Loucy (cell line): ENCODE results near the gene CP.

Source experiments
- H2AFZ ChIP-seq: fragments of 200-600 bp; sonication (generic); 2 replicates; pipeline ENCODE4 v1.6.0; 2016; ENCODE audit warnings: antibody characterized with exemption, mild to moderate bottlenecking, low read length, moderate library complexity
- H3F3A ChIP-seq: fragments of 200-600 bp; 2 replicates; pipeline ENCODE4 v1.6.0; 2016; ENCODE audit warnings: antibody characterized with exemption, low read depth, mild to moderate bottlenecking
- H3K27me3 ChIP-seq: fragments of 200-600 bp; sonication (generic); 2 replicates; pipeline ENCODE4 v1.6.1; 2014; ENCODE audit warnings: low read length, mild to moderate bottlenecking; ENCODE audit not compliant: insufficient read depth, poor library complexity, severe bottlenecking
- H3K36me3 ChIP-seq: fragments of 200-600 bp; sonication (generic); 2 replicates; pipeline ENCODE4 v1.6.1; 2016; ENCODE audit warnings: low read length; ENCODE audit not compliant: insufficient read depth
- H3K4me1 ChIP-seq: fragments of 200-600 bp; sonication (generic); 2 replicates; pipeline ENCODE4 v1.5.1; 2014; ENCODE audit warnings: low read length, mild to moderate bottlenecking; ENCODE audit not compliant: insufficient read depth, poor library complexity, severe bottlenecking
- H3K4me2 ChIP-seq: fragments of 200-600 bp; sonication (generic); 2 replicates; pipeline ENCODE4 v1.6.0; 2014; ENCODE audit warnings: antibody characterized with exemption, low read length, low read depth, mild to moderate bottlenecking; ENCODE audit not compliant: poor library complexity, severe bottlenecking
- H3K4me3 ChIP-seq: fragments of 200-600 bp; sonication (generic); 2 replicates; pipeline ENCODE4 v1.5.1; 2014; ENCODE audit warnings: low read length, mild to moderate bottlenecking, mixed read lengths; ENCODE audit not compliant: poor library complexity, severe bottlenecking
- H3K79me2 ChIP-seq: fragments of 200-600 bp; sonication (generic); 2 replicates; pipeline ENCODE4 v1.6.1; 2014; ENCODE audit warnings: low read length; ENCODE audit not compliant: insufficient read depth
- H3K9ac ChIP-seq: fragments of 200-600 bp; sonication (generic); 2 replicates; pipeline ENCODE4 v1.6.0; 2014; ENCODE audit warnings: mild to moderate bottlenecking, low read depth, low read length, moderate library complexity; ENCODE audit not compliant: poor library complexity, severe bottlenecking
- H3K9me2 ChIP-seq: fragments of 200-600 bp; sonication (generic); replicated peaks from 2 replicates; pipeline ENCODE4 v1.6.1; 2016; ENCODE audit warnings: low read depth, low read length, mixed read lengths
- H3K9me3 ChIP-seq: fragments of 200-600 bp; sonication (generic); 2 replicates; pipeline ENCODE4 v1.6.1; 2014; ENCODE audit warnings: mild to moderate bottlenecking, antibody characterized with exemption, low read length, low read depth; ENCODE audit not compliant: insufficient read depth
- H4K20me1 ChIP-seq: fragments of 200-600 bp; sonication (generic); 2 replicates; pipeline ENCODE4 v1.6.0; 2014; ENCODE audit warnings: antibody characterized with exemption, low read length, mild to moderate bottlenecking; ENCODE audit not compliant: insufficient read depth, poor library complexity, severe bottlenecking
- EZH2phosphoT487 ChIP-seq: fragments of 200-600 bp; IDR thresholded peaks from 2 replicates; pipeline ENCODE4 v1.6.1; 2018; ENCODE audit warnings: antibody characterized with exemption, mild to moderate bottlenecking, moderate library complexity, borderline replicate concordance
- TF ChIP-seq, protein P1 (sequence below): fragments of 200-600 bp; sonication (generic); conservative IDR thresholded peaks from 2 replicates; pipeline ENCODE4 v1.5.1; 2014; ENCODE audit warnings: mild to moderate bottlenecking, antibody characterized with exemption, low read length

Gene CP

DNA sequence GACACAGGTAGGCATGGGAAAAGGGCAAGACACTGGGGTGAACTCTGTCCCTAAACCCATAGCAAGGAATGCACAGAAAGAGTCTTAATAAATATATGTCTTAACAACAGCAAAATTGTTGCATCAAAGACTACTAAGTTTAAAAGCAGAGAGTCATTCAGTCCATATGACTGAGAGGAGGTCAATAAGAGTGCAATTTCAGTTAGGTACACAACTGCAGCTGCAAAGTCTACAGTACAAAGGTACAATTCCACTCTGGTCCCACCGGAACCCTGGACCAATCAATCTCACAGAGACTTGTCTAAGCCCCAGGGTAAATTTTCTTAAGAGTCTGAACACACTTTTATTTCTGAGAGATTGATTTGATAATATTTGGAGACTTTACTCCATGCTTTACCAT, 6.9 kb downstream of the CP start:
- TF ChIP-seq, protein P1, sequence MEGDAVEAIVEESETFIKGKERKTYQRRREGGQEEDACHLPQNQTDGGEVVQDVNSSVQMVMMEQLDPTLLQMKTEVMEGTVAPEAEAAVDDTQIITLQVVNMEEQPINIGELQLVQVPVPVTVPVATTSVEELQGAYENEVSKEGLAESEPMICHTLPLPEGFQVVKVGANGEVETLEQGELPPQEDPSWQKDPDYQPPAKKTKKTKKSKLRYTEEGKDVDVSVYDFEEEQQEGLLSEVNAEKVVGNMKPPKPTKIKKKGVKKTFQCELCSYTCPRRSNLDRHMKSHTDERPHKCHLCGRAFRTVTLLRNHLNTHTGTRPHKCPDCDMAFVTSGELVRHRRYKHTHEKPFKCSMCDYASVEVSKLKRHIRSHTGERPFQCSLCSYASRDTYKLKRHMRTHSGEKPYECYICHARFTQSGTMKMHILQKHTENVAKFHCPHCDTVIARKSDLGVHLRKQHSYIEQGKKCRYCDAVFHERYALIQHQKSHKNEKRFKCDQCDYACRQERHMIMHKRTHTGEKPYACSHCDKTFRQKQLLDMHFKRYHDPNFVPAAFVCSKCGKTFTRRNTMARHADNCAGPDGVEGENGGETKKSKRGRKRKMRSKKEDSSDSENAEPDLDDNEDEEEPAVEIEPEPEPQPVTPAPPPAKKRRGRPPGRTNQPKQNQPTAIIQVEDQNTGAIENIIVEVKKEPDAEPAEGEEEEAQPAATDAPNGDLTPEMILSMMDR, result no peak
- no peak for TF ChIP-seq EZH2phosphoT487
- peak overlapping the region; percentile 4; the same call in 1 of the 2 replicates for H2AFZ ChIP-seq

DNA sequence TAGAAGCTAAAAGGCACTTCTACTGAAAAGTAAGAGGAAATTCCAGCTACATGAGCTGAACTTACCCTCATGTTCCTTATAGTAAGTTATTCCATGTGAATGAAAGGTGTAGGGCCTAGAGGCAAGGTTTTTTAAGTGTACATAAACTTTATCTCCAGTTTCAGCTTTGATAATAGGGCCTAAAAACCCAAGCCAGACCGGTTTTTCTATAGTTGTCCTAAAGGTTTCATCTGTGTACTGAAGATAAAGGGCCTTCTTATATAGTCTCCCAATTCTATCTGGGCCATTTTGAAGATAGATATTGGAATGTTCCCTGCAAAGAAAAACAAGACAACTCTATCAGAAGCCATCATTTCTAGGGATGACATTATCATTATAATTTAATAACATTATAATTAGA, 9.2 kb downstream of the CP start:
- Histone ChIP-seq H3K36me3 (no peaks in the 10 kb centered on the region), H3K4me3 (no peak overlapping the region), H3K9me3 (no peaks in the 10 kb centered on the region), H3K79me2 (no peaks in the 10 kb centered on the region), H2AFZ (no peak overlapping the region), H3K9me2 (no peaks in the 10 kb centered on the region), H3K4me1 (peaks cover 21% of the 10 kb centered on the region), H3K9ac (no peak overlapping the region), H3K27me3 (no peaks in the 10 kb centered on the region), H4K20me1 (no peaks in the 10 kb centered on the region), H3K4me2 (no peak overlapping the region), H3F3A (no peaks in the 10 kb centered on the region)
- TF ChIP-seq EZH2phosphoT487, result no peak
- TF ChIP-seq, protein P1, result no peak

More for the DNA sequence above, 6.9 kb downstream of the CP start:
- H3K4me1 ChIP-seq, result peaks cover 21% of the 10 kb centered on the region
- no peaks in the 10 kb centered on the region for H3K36me3 ChIP-seq
- H3K9me2 ChIP-seq, result no peaks in the 10 kb centered on the region
- H3K4me3 ChIP-seq, result no peak overlapping the region
- no peaks in the 10 kb centered on the region for H3K9me3 ChIP-seq
- no peaks in the 10 kb centered on the region for H3K27me3 ChIP-seq
- H3K4me2 ChIP-seq, result no peak overlapping the region
- no peaks in the 10 kb centered on the region for H3K79me2 ChIP-seq
- no peak overlapping the region for H3K9ac ChIP-seq
- no peaks in the 10 kb centered on the region for H4K20me1 ChIP-seq
- no peaks in the 10 kb centered on the region; the same call in 1 of the 2 replicates for H3F3A ChIP-seq

DNA sequence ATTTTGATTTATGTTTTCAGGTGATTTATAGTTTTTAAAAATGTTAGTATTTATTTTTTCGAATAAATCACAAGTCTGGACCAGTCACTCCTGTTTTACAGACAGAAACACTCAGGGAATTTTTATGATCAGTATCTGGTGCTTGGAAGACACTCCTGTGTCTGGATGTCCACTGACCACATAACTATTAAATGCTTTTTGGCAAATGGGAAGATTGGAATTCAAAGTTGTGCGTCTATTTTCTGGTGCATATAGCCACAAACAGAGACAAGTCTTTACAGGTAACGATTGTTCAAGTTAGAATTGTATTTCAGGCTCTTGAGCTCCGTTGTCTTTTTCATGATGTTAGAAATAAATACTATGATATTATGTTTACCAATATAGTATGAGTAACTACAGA, 12.2 kb downstream of the CP start:
- H3K4me2 ChIP-seq, result no peak overlapping the region
- no peaks in the 10 kb centered on the region for H3K9me3 ChIP-seq
- no peaks in the 10 kb centered on the region for H3K27me3 ChIP-seq
- no peaks in the 10 kb centered on the region for H3K9me2 ChIP-seq
- no peak overlapping the region for H2AFZ ChIP-seq
- no peaks in the 10 kb centered on the region for H3K79me2 ChIP-seq
- no peaks in the 10 kb centered on the region for H4K20me1 ChIP-seq
- TF ChIP-seq, protein P1, result no peak
- TF ChIP-seq EZH2phosphoT487, result no peak
- H3K9ac ChIP-seq, result no peak overlapping the region
- no peaks in the 10 kb centered on the region for H3K36me3 ChIP-seq
- H3K4me1 ChIP-seq, result peaks cover 2% of the 10 kb centered on the region
- no peak overlapping the region for H3K4me3 ChIP-seq
- H3F3A ChIP-seq, result no peaks in the 10 kb centered on the region
